ENCODE results near the gene FAM98A.

The FAM98A gene

GRCh38 chr2:33607251-33607721 is 8.2 kb upstream of the FAM98A start:
- Mint-ChIP-seq H3K4me1 (no peaks in the 10 kb centered on the region), H3K27ac (no peak overlapping the region), H3K9me3 (no peaks in the 10 kb centered on the region), H3K36me3 (no peaks in the 10 kb centered on the region), H3K27me3 (no peaks in the 10 kb centered on the region), H3K4me3 (no peak overlapping the region)
- no peak for ATAC-seq (ENCODE audit: low read depth)
- no peak for DNase-seq (ENCODE audit: low spot score in 2 of 2)

GRCh38 chr2:33606622-33607021 is 7.5 kb upstream of the FAM98A start:
- Mint-ChIP-seq H3K9me3 (no peaks in the 10 kb centered on the region), H3K27ac (no peak overlapping the region), H3K27me3 (no peaks in the 10 kb centered on the region), H3K4me1 (no peaks in the 10 kb centered on the region), H3K4me3 (no peak overlapping the region), H3K36me3 (no peaks in the 10 kb centered on the region)
- ATAC-seq (ENCODE audit: low read depth) = no peak
- DNase-seq (ENCODE audit: low spot score in 2 of 2) = no peak

- Mint-ChIP-seq H3K4me3 (no peak overlapping the region), H3K9me3 (no peaks in the 10 kb centered on the region), H3K27me3 (no peaks in the 10 kb centered on the region), H3K36me3 (no peaks in the 10 kb centered on the region), H3K4me1 (no peaks in the 10 kb centered on the region), H3K27ac (no peak overlapping the region)
- no peak for DNase-seq (ENCODE audit: low spot score in 2 of 2)
- no peak for ATAC-seq (ENCODE audit: low read depth)
Measured at GRCh38 chr2:33606100-33606499, 7.0 kb upstream of the FAM98A start.

- Mint-ChIP-seq H3K27ac (no peak overlapping the region), H3K36me3 (no peaks in the 10 kb centered on the region), H3K27me3 (no peaks in the 10 kb centered on the region), H3K4me3 (no peak overlapping the region), H3K9me3 (no peaks in the 10 kb centered on the region), H3K4me1 (no peaks in the 10 kb centered on the region)
- ATAC-seq (ENCODE audit: low read depth) (no peak), DNase-seq (ENCODE audit: low spot score in 2 of 2) (no peak)
Measured at GRCh38 chr2:33605056-33605455, 6.0 kb upstream of the FAM98A start.

DNA sequence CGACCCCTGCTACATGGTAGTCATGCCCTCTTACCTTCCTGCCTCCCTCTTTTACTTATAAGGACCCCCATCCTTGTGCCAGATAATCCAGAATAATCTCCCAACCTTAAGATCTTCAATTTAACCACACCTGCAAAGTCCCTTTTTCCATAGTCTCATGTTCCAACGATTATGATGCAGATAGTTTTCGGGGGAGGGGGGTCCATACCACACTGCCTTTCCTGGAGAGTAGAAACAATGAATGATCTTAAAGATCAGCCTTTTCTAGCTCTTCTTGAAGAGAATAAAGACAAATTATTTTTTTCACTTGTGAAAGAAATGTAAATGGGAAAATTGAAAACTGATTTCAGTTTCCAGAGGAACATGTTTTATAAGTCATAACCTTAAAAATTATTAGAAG is 4.3 kb upstream of the FAM98A start:
- H3K4me3 Mint-ChIP-seq = no peak overlapping the region

DNA sequence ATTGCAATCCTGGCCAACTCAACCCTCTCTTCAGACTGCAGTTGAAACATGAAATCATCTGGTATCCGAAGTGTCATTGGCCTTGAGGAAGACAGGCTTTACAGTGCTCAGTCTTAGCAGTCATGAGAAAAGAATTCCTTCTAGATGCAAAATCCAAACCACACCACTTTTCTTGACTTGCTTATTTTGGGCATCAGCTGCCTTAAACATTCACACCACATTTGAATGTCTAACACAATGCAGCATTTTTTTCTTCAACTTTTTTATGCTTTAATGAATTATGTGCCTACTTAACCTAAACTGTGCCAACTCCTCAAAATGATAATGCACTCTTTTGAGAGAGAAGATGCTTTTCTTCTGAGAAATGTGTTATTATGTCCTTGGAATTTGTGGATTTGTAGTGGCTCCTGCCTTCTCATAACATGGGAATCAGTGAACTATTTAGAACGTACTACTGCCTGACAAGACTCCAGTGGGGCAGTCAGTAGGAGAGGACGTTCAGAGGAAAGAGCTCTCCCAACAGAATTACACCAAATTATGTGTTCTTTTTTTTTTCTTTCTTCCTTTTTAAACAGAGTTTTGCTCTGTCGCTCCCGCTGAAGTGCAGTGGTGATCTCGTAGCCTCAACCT is 3.2 kb upstream of the FAM98A start:
- Mint-ChIP-seq H3K36me3 (no peaks in the 10 kb centered on the region), H3K27me3 (no peaks in the 10 kb centered on the region), H3K9me3 (no peaks in the 10 kb centered on the region), H3K4me1 (peaks cover 17% of the 10 kb centered on the region), H3K4me3 (no peak overlapping the region), H3K27ac (no peak overlapping the region)
- ATAC-seq (ENCODE audit: low read depth) = no peak
- no peak for DNase-seq (ENCODE audit: low spot score in 2 of 2)

More for the DNA sequence above, 4.3 kb upstream of the FAM98A start:
- Mint-ChIP-seq H3K4me1 (peaks cover 9% of the 10 kb centered on the region), H3K27me3 (no peaks in the 10 kb centered on the region), H3K36me3 (no peaks in the 10 kb centered on the region), H3K9me3 (no peaks in the 10 kb centered on the region), H3K27ac (no peak overlapping the region)
- ATAC-seq (ENCODE audit: low read depth) (no peak), DNase-seq (ENCODE audit: low spot score in 2 of 2) (no peak)

- H3K27me3 Mint-ChIP-seq = no peaks in the 10 kb centered on the region
- no peaks in the 10 kb centered on the region for H3K36me3 Mint-ChIP-seq
- peak overlapping the region; percentile 95 for H3K27ac Mint-ChIP-seq
- DNase-seq (ENCODE audit: low spot score in 2 of 2) (no peak), ATAC-seq (ENCODE audit: low read depth) (no peak)
- no peaks in the 10 kb centered on the region for H3K9me3 Mint-ChIP-seq
- peak overlapping the region; percentile 94 for H3K4me3 Mint-ChIP-seq
- peaks cover 19% of the 10 kb centered on the region for H3K4me1 Mint-ChIP-seq
Measured at GRCh38 chr2:33599943-33600192, 769 bp upstream of the FAM98A start.

DNA sequence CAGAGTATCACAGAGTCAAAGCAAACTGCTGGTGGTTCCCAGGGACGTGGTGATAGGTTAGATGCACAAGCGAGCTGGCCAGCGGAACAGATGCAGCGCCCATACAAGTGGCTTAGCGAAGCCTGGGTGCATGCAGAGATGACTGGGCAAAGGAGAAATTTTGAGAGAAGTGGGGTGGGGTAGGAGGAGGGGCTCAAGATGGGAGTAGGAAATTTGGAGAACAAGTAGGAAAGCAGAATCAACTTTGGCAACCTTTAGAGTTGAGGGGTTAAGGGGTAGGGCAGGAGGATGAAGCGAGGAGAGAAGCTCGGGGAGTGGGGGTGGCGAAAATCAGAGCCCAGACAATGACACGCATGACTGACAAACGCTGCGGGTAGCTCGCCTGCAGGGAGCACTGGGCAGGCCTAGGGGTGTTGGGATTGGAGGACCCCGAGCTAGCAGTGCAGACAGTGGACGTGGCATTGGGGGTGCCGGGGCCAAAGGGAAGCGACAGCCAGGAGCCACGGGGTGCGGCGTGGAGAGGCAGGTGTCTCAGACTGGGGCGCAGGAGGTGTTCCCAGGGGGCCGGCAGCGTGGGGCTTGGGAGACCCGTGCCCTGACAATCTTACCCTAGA is 431 bp downstream of the FAM98A start:
- Mint-ChIP-seq H3K4me3 (peak overlapping the region; percentile 94), H3K27ac (peak overlapping the region; percentile 95), H3K27me3 (no peaks in the 10 kb centered on the region), H3K4me1 (peaks cover 22% of the 10 kb centered on the region), H3K36me3 (peaks cover 3% of the 10 kb centered on the region), H3K9me3 (no peaks in the 10 kb centered on the region)
- ATAC-seq (ENCODE audit: low read depth) = peak; percentile 30
- no peak for DNase-seq (ENCODE audit: low spot score in 2 of 2)

DNA sequence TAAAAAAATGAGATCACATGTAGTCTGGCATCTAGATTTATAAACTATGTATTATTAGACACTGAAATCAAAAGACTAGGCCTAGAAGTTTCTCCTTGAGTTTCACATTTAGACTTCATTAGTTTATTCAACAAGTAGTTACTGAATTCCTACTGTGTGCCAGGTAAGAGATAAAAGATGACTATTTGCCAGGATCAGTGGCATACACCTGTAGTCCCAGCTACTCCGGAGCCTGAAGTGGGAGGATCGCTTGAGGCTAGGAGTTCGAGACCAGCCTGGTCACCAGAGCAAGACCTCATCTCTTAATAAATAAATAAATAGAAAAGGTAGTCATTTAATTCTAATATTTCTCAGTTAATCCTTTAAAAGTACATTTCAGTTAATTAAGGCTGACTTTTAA is 2.1 kb downstream of the FAM98A start:
- Mint-ChIP-seq H3K4me1 (peaks cover 25% of the 10 kb centered on the region), H3K27me3 (no peaks in the 10 kb centered on the region), H3K9me3 (no peaks in the 10 kb centered on the region), H3K4me3 (no peak overlapping the region), H3K36me3 (peaks cover 16% of the 10 kb centered on the region), H3K27ac (peak overlapping the region; percentile 95)
- DNase-seq (ENCODE audit: low spot score in 2 of 2) = no peak
- no peak for ATAC-seq (ENCODE audit: low read depth)

GRCh38 chr2:33595385-33595784 is 3.7 kb downstream of the FAM98A start:
- Mint-ChIP-seq H3K4me1 (peaks cover 25% of the 10 kb centered on the region), H3K9me3 (no peaks in the 10 kb centered on the region), H3K36me3 (peaks cover 20% of the 10 kb centered on the region), H3K27ac (no peak overlapping the region), H3K27me3 (no peaks in the 10 kb centered on the region), H3K4me3 (no peak overlapping the region)
- ATAC-seq (ENCODE audit: low read depth) (no peak), DNase-seq (ENCODE audit: low spot score in 2 of 2) (no peak)

GRCh38 chr2:33589444-33589843 is 9.7 kb downstream of the FAM98A start:
- no peaks in the 10 kb centered on the region for H3K27me3 Mint-ChIP-seq
- no peak overlapping the region for H3K4me3 Mint-ChIP-seq
- H3K27ac Mint-ChIP-seq = peak overlapping the region; percentile 41
- DNase-seq (ENCODE audit: low spot score in 2 of 2) (no peak), ATAC-seq (ENCODE audit: low read depth) (no peak)
- no peaks in the 10 kb centered on the region for H3K9me3 Mint-ChIP-seq
- H3K4me1 Mint-ChIP-seq = peaks cover 6% of the 10 kb centered on the region
- peaks cover 35% of the 10 kb centered on the region for H3K36me3 Mint-ChIP-seq

- Mint-ChIP-seq H3K4me1 (peaks cover 5% of the 10 kb centered on the region), H3K27me3 (no peaks in the 10 kb centered on the region), H3K4me3 (no peak overlapping the region), H3K9me3 (no peaks in the 10 kb centered on the region), H3K27ac (peak overlapping the region; percentile 58), H3K36me3 (peaks cover 29% of the 10 kb centered on the region)
- DNase-seq (ENCODE audit: low spot score in 2 of 2) (no peak), ATAC-seq (ENCODE audit: low read depth) (no peak)
Measured at GRCh38 chr2:33588232-33588631, 10.9 kb downstream of the FAM98A start.

- Mint-ChIP-seq H3K36me3 (peaks cover 22% of the 10 kb centered on the region), H3K4me3 (no peak overlapping the region)
Measured at GRCh38 chr2:33586766-33587165, 12.3 kb downstream of the FAM98A start.

DNA sequence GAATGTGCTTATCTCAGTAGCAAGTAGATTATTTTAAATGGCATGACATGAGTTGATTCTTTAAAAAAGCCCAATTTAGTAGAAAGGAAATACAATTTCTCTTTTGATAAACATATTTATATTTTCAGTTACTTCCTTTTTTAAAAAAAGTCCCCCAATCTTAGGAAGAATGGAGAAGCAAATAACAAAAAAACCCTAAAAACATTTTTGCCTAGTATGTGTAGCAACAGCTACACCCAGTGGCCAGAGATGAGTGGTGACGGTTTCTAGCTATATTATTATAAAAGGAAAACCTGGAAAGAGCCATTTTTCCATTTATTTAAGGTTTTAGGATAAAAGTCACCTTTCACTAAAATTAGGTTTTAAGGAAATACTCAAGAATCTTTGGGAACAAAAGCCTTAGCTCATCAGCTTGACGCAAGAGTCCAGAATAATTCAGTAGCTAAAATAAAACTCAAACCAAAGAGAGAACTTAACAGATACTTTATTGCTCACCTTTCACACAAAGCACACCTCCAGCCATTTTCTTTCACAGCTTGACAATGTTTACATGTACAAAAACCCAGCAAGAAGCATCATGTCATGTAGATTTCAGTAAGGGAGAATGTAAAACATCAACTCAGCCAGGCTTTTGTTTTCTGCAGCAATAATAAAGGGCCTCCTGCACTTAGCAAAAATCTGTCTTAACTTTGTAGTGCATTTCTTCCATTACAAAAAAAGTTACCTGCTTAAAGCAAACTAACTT is 15.7 kb downstream of the FAM98A start:
- ATAC-seq (ENCODE audit: low read depth) (peak; percentile 75), DNase-seq (ENCODE audit: low spot score in 2 of 2) (peak; percentile 30 to 54)
- Mint-ChIP-seq H3K4me3 (no peak overlapping the region), H3K36me3 (peaks cover 16% of the 10 kb centered on the region), H3K27ac (no peak overlapping the region), H3K9me3 (no peaks in the 10 kb centered on the region), H3K27me3 (no peaks in the 10 kb centered on the region), H3K4me1 (peaks cover 12% of the 10 kb centered on the region)

More at GRCh38 chr2:33586766-33587165, 12.3 kb downstream of the FAM98A start:
- Mint-ChIP-seq H3K27ac (no peak overlapping the region), H3K27me3 (no peaks in the 10 kb centered on the region), H3K4me1 (peaks cover 9% of the 10 kb centered on the region), H3K9me3 (no peaks in the 10 kb centered on the region)
- ATAC-seq (ENCODE audit: low read depth) (no peak), DNase-seq (ENCODE audit: low spot score in 2 of 2) (no peak)
